GM04504 (cell line): ENCODE results near the gene CHDH.

Experiments used
- DNase-seq: peaks from one replicate; pipeline ENCODE4 v3.0.0-alpha.2; 2012; ENCODE audit warnings: low read depth

Gene CHDH

DNA sequence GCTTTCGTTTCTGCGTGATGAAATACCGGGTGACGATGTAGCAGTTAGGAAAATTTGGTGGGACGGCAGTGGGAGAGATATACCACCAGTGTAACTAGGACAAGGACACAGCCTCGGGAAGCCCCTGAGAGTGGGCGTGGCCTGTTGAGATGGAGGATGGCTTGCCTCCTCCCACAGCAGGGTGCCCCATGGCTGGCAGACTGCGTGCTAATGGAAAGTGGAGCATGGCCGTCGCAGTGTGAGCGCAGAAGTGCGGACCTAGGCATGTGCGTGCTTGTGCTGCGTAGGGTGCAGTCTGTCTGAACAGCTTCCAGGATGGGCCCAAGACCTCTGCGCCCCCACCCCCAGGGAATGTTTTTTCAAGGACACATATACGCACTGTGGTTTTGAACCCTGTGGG, 56.8 kb downstream of the CHDH start:
- DNase-seq: no peak

DNA sequence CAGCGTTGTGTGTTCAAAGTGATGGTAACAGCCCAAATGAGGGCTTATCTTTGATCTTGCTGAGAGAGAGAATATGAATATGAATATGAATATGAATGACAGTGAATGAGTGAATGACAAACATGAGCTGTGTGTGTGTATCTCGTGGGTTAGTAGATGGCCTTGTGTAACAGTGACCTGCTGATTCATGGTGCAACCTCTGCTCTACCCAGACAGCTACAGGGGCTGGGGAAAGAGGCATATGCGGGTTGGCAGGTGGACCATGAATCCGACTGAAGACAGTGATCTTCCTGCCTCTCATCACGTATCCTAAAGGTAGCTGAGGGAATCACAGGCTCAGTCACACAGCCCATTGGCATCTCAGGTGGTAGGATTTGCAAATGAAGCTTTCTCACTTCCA, 58.2 kb downstream of the CHDH start:
- DNase-seq: no peak

DNA sequence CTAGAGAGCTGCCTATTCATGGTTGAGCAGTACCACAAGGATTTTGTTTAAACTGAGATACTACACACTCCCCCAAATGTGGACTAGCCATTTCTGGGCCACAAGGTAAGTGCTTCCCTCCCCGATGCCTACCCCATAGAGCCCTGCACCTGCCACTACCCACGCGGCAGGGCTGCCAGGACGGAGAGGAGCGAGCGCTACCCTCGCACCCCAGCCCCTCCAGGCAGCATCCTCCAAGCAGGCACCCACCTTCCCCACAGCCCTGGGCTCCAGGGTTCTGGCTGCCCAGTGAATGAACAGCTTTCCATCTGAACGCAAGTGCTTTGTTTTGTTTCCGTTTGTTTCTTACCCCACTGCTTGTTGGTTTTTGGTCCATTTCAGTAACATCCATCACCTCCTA, 59.2 kb downstream of the CHDH start:
- DNase-seq: no peak

GRCh38 chr3:53780806-53781205, 65.4 kb downstream of the CHDH start:
- DNase-seq: no peak

GRCh38 chr3:53780171-53780570, 66.0 kb downstream of the CHDH start:
- no peak for DNase-seq

DNA sequence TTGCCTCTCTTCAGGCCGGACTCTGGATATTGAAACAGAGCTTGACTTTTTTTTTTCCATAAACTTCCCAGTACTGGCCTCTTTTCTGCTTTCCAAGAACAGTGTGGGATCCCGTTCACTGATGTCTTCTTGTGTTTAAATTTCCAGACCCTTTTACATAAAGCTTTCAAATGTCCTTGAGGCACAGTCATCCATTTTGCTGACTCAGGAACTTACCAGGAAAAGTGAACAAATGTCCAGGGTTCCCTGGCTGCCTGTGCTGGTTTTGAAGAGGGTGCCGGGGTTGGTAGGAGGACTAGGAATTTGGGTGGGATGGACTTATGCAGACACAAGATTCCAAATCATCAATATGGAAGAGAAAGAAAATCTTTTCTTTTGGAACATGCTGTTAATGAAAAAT, 68.1 kb downstream of the CHDH start:
- no peak for DNase-seq

- DNase-seq: no peak
Measured at GRCh38 chr3:53777468-53777867, 68.8 kb downstream of the CHDH start.

GRCh38 chr3:53776494-53777101, 69.6 kb downstream of the CHDH start:
- peak; percentile 74 for DNase-seq

DNA sequence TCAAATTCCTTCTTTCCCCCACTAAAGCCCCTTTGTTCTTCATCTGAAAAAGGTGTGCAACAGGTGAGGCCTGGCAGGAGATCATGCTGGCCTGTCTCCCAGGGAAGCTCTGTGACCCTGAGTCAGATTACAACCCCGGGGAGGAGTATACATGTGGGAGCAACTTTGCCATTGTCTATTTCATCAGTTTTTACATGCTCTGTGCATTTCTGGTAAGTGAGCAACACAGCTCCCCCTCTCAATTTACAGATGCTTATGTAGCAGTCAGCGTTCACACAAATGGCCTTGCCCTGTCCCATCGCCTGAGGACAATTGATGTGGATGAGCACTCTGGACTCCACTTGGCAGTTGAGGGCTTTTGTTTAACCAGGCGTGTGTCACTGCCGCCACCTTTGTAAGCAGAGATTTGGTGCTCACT, 70.4 kb downstream of the CHDH start:
- DNase-seq: no peak

DNA sequence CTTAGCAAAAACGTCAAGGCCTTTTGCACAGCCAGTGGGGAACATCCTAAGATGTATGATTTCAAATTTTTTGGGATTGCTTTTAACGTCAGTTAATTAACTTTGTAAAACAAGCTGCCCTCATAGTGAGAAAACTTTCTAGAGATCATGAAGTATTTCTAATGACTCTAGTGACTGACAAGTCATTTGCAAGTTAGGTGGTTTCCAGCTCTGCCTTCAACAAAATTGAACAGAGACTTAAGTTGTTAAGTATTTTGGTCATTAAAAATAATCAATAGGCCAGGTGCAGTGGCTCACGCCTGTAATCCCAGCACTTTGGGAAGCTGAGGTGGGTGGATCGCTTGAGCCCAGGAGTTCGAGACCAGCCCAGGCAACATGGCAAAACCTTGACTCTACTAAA, 71.2 kb downstream of the CHDH start:
- DNase-seq: no peak

DNA sequence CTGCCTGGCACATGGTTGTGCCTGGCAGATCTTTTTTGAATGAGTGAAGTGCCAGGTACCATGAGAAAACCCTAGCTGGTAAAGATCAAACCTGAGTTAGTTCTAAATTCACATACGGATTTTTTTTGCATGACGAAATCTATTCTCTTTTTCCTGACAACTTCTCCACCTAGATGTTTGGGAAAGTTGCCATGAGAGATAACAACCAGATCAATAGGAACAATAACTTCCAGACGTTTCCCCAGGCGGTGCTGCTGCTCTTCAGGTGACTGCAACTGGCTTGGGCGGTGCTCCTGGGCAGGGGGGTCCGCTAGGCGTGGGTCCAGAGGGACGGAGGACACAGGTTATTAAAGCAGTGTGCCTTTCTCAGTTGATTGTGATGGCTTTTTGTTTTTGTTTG, 71.8 kb downstream of the CHDH start:
- no peak for DNase-seq

GRCh38 chr3:53773611-53774368, 72.4 kb downstream of the CHDH start:
- peak; percentile 87 for DNase-seq

DNA sequence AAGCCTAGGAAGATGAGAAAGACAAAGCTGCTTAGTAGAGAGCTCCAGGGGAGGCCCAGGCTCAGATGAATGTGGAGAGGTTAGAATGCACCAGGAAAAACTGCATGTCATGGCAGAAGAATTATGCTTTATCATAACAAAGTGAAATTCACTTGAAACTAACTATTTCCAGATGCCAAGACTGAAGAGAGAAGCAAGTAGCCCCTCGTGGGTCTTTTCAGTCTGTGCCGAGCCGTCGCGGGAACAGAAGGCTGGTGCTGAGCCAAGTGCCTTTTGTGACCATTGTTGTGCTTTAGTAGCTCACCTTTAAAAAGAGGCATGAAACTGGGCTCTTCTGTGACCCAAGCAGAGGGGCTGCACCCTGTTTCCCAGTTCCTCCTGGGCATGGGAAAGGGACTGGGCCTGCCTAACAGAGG, 73.2 kb downstream of the CHDH start:
- no peak for DNase-seq

GRCh38 chr3:53772562-53772961, 73.7 kb downstream of the CHDH start:
- no peak for DNase-seq

DNA sequence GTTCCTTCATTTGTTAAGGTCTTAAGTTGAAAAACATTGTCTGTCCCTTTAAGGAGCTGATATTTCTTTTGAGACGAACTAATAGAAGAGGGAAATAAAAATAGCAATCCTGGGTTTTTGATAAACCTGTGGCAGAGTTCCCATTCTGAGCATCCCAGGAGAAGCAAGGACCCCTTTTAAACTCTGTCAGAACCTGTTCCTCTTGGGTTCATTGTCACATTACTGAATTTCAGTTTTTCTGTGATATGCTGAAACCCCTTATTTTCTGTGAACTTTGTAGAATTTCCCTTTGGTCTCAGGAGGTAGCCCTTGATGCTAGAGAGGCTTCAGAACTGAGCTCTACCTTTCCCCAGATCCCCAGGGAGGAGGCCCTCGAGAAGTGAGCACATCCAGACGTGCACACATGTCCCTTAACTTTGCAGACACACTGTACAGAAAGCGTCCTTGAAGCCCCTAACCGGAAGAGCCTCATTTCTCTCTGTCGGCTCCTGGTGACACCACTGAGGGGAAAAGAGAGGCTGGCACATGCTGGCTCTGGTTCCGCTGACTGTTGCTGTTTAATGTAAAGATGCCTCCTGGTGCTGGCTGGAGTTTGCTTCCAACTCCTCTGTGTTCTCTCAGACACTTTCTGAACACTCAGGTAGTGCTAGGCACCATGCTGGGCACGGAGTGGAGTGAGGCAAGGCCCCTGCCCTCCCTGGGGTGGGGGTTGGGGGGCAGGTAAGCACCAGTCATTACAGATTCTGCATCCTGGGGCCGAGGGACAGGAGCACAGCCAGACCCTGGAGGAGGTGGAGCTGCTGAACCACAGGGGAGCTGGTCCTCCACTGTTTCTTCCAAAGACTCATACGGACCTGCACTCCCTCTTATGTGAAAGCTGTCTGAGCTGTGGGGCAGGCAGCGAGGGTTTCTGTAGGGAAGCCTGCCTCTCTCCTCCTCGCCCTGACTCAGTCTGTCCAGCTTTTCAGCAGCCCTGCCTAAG, 77.5 kb downstream of the CHDH start:
- no peak for DNase-seq

- DNase-seq: no peak
Measured at GRCh38 chr3:53766706-53767105, 79.5 kb downstream of the CHDH start.

- DNase-seq: no peak
Measured at GRCh38 chr3:53765753-53766152, 80.5 kb downstream of the CHDH start.

GRCh38 chr3:53764026-53764775, 82.0 kb downstream of the CHDH start:
- DNase-seq: no peak

GRCh38 chr3:53763353-53763752, 82.9 kb downstream of the CHDH start:
- DNase-seq: no peak
